GM23248 (cell line): ENCODE data around the gene CSMD2. TPM values are rescaled to one million over a fixed set of nuclear protein-coding genes. Genes with fewer than 3 reads are reported as not detected.
A peak's percentile ranks its signal among the peaks of the same experiment; 100 is the strongest.

Experiments
- DNase-seq: peaks from one replicate; pipeline ENCODE4 v3.0.0-alpha.2; 2015
- H2AFZ ChIP-seq: fragments of 200-600 bp; sonication (generic); 2 replicates; pipeline ENCODE4 v1.6.1; 2016; ENCODE audit warnings: antibody characterized with exemption
- H3F3A ChIP-seq: fragments of 200-600 bp; sonication (generic); 2 replicates; pipeline ENCODE4 v1.6.1; 2016; ENCODE audit warnings: mild to moderate bottlenecking, antibody characterized with exemption, mixed run types; ENCODE audit not compliant: insufficient read depth
- H3K27ac ChIP-seq: fragments of 200-600 bp; sonication (generic); 2 replicates; pipeline ENCODE4 v1.5.1; 2016; ENCODE audit warnings: mild to moderate bottlenecking
- H3K27me3 ChIP-seq: fragments of 200-600 bp; sonication (generic); replicated peaks from 2 replicates; pipeline ENCODE4 v1.6.1; 2016; ENCODE audit warnings: mild to moderate bottlenecking; ENCODE audit not compliant: insufficient read depth
- H3K36me3 ChIP-seq: fragments of 200-600 bp; sonication (generic); 2 replicates; pipeline ENCODE4 v1.6.1; 2016; ENCODE audit warnings: low read depth, mild to moderate bottlenecking
- H3K4me1 ChIP-seq: fragments of 200-600 bp; sonication (generic); 2 replicates; pipeline ENCODE4 v1.6.1; 2016; ENCODE audit warnings: mild to moderate bottlenecking; ENCODE audit not compliant: insufficient read depth
- H3K4me2 ChIP-seq: fragments of 200-600 bp; sonication (generic); one replicate; pipeline ENCODE4 v1.6.1; 2016; ENCODE audit warnings: mild to moderate bottlenecking; ENCODE audit not compliant: unreplicated experiment
- H3K4me3 ChIP-seq: fragments of 200-600 bp; sonication (generic); 2 replicates; pipeline ENCODE4 v1.5.1; 2016; ENCODE audit warnings: mild to moderate bottlenecking
- H3K79me2 ChIP-seq: fragments of 200-600 bp; sonication (generic); 2 replicates; pipeline ENCODE4 v1.6.1; 2016; ENCODE audit warnings: mild to moderate bottlenecking; ENCODE audit not compliant: insufficient read depth
- H3K9ac ChIP-seq: fragments of 200-600 bp; sonication (generic); 2 replicates; pipeline ENCODE4 v1.6.1; 2016; ENCODE audit warnings: mild to moderate bottlenecking
- H3K9me2 ChIP-seq: fragments of 200-600 bp; sonication (generic); 2 replicates; pipeline ENCODE4 v1.6.1; 2016; ENCODE audit warnings: mixed run types, mild to moderate bottlenecking, moderate library complexity; ENCODE audit not compliant: insufficient read depth
- H3K9me3 ChIP-seq: fragments of 200-600 bp; sonication (generic); one replicate; pipeline ENCODE4 v1.6.1; 2017; ENCODE audit warnings: low read depth
- H4K20me1 ChIP-seq: fragments of 200-600 bp; sonication (generic); 2 replicates; pipeline ENCODE4 v1.6.0; 2016; ENCODE audit not compliant: insufficient read depth
- EZH2 ChIP-seq: fragments of 200-600 bp; sonication (generic); IDR thresholded peaks from 2 replicates; pipeline ENCODE4 v1.6.1; 2018; ENCODE audit warnings: antibody characterized with exemption, mild to moderate bottlenecking; ENCODE audit not compliant: insufficient read depth, poor library complexity, severe bottlenecking
- EZH2phosphoT487 ChIP-seq: fragments of 200-600 bp; sonication (generic); IDR thresholded peaks from 2 replicates; pipeline ENCODE4 v1.6.1; 2018; ENCODE audit warnings: antibody characterized with exemption, moderate library complexity, mild to moderate bottlenecking, low read depth; ENCODE audit not compliant: insufficient read depth
- WGBS, 2 experiments: methylation state at CpG; one replicate each; pipeline ENCODE4 v1.1.6; 2015 to 2017; ENCODE audit warnings: low lambda C conversion rate in 2 of 2, low coverage in 1 of 2; ENCODE audit errors: missing lambda C conversion rate in 2 of 2; 5-methylcytosine and 5-hydroxymethylcytosine counted together
- in situ Hi-C: fragments of 300-500 bp; cut with MboI; formaldehyde crosslinking; loops from 2 replicates; pipeline ENCODE4 v1.15.0; 2020
- polyA plus RNA-seq: library from polyadenylated mRNA; unstranded; fragments of >200 nt; fragmentation: Nextera tagmentation; extraction: Ambion mirVana; gene quantifications from 2 replicates; pipeline ENCODE4 v1.2.1, GENCODE V29; 2016
- total RNA-seq: library from RNA; depleted of rRNA; stranded (reverse); fragments of >200 nt; shearing (Covaris generic); gene quantifications from 2 replicates; pipeline ENCODE4 v1.2.3, GENCODE V29; 2014

The CSMD2 gene
- total and polyA plus RNA-seq, 2 experiments from 2014 or later = 4.5 to 7.1 TPM

GRCh38 chr1:33636209-33636608, 528.8 kb downstream of the CSMD2 start:
- no peaks in the 10 kb centered on the region for H3K27me3 ChIP-seq
- no peaks in the 10 kb centered on the region for H3K79me2 ChIP-seq
- H3K9me3 ChIP-seq = no peaks in the 10 kb centered on the region
- no peak overlapping the region for H3K9ac ChIP-seq
- peaks cover 26% of the 10 kb centered on the region for H3K4me1 ChIP-seq
- H2AFZ ChIP-seq = no peak overlapping the region
- H3K4me3 ChIP-seq = no peak overlapping the region
- peaks cover 25% of the 10 kb centered on the region for H3F3A ChIP-seq
- no peak for DNase-seq
- no peaks in the 10 kb centered on the region for H3K36me3 ChIP-seq
- no peak overlapping the region for H3K27ac ChIP-seq
- no peaks in the 10 kb centered on the region for H3K9me2 ChIP-seq
- no peak overlapping the region for H3K4me2 ChIP-seq
- no peaks in the 10 kb centered on the region for H4K20me1 ChIP-seq
- TF ChIP-seq EZH2 (no peak), EZH2phosphoT487 (no peak)
- WGBS, 2 experiments = 86 to 90% methylated on average over 14 of the region's 14 CpGs
- in situ Hi-C loops = no loop called here

DNA sequence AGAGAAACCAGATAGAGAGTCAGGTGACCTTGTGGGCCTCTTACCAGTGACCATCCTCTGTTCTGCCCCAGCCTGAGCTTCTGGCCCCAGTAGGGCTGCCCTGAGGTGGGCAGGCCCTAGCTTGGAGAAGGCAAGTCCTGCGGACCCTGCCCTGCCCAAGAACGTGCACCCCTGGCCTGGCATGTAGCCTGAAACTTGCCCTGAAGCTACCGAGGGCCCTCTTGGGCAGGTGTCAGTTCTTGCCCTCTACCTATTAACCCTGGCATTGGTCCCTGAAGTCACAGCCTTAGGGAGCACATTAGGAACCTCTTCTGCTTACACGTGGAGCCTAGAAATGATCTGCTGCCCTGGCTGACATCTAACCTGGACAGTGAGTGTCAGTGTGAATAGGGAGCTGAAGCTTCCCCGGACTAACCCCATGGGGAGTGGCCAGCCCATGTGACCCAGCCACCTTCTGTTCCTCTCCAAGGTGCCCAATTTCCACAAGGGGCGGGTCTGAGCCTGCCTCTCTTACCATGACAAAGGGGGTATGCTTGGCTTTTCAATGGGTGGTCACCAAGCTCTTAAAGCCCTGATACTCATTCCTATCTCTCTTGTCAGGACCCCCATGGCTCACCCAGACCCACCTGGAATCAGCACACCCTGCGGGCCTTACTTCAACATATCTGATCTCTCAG, 529.6 kb downstream of the CSMD2 start:
- WGBS, 2 experiments = 81 to 82% methylated on average over 7 of the region's 7 CpGs

DNA sequence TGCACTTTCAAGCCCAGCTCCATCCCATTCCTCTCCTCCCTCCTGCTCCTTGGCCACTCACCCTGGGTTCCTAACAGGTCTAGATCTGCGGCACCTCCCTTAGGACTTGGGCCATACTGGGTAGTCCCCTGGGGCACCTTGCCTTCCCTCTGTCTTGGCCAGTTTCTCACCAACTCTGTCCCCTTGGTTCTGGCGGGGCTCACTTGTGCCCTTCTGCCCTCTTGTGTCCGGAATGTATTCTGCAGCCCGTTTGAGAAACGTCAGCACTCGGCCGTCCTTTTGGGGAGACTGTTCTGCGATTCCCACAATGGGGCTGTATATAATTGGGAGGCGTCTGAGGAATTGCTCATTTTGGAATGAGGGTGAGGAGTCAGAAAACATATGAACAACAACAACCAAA, 530.2 kb downstream of the CSMD2 start:
- H2AFZ ChIP-seq = no peak overlapping the region
- H3K4me3 ChIP-seq = no peak overlapping the region
- no peaks in the 10 kb centered on the region for H3K9me2 ChIP-seq
- no peaks in the 10 kb centered on the region for H3K27me3 ChIP-seq
- H3K9me3 ChIP-seq = no peaks in the 10 kb centered on the region
- H3K27ac ChIP-seq = no peak overlapping the region
- no peaks in the 10 kb centered on the region for H3K36me3 ChIP-seq
- H3K79me2 ChIP-seq = no peaks in the 10 kb centered on the region
- H3K4me2 ChIP-seq = no peak overlapping the region
- H3K9ac ChIP-seq = no peak overlapping the region
- H3K4me1 ChIP-seq = peaks cover 18% of the 10 kb centered on the region
- peak; percentile 53 for DNase-seq
- no peaks in the 10 kb centered on the region for H4K20me1 ChIP-seq
- TF ChIP-seq EZH2 (no peak), EZH2phosphoT487 (no peak)
- in situ Hi-C loops = no loop called here
- peaks cover 11% of the 10 kb centered on the region for H3F3A ChIP-seq
- 70 to 71% methylated on average over 9 of the region's 9 CpGs for WGBS, 2 experiments

More for the DNA sequence above, 529.6 kb downstream of the CSMD2 start:
- Histone ChIP-seq H3K9me2 (no peaks in the 10 kb centered on the region), H3F3A (peaks cover 18% of the 10 kb centered on the region), H2AFZ (no peak overlapping the region), H3K4me1 (peaks cover 21% of the 10 kb centered on the region), H3K27me3 (no peaks in the 10 kb centered on the region), H4K20me1 (no peaks in the 10 kb centered on the region), H3K27ac (no peak overlapping the region), H3K4me3 (no peak overlapping the region), H3K4me2 (no peak overlapping the region), H3K79me2 (no peaks in the 10 kb centered on the region), H3K36me3 (no peaks in the 10 kb centered on the region), H3K9ac (no peak overlapping the region), H3K9me3 (no peaks in the 10 kb centered on the region)
- TF ChIP-seq EZH2 (no peak), EZH2phosphoT487 (no peak)
- DNase-seq = no peak
- in situ Hi-C loops = no loop called here

- 97 to 98% methylated on average over 5 of the region's 5 CpGs for WGBS, 2 experiments
- peaks cover 18% of the 10 kb centered on the region for H3K4me1 ChIP-seq
- no peak for TF ChIP-seq EZH2phosphoT487
- no peak for TF ChIP-seq EZH2
- H3K9me3 ChIP-seq = no peaks in the 10 kb centered on the region
- no peaks in the 10 kb centered on the region for H4K20me1 ChIP-seq
- H3K9ac ChIP-seq = no peak overlapping the region
- H3K27me3 ChIP-seq = no peaks in the 10 kb centered on the region
- H3K36me3 ChIP-seq = no peaks in the 10 kb centered on the region
- no peak overlapping the region for H3K4me3 ChIP-seq
- H3K4me2 ChIP-seq = no peak overlapping the region
- H3K27ac ChIP-seq = no peak overlapping the region
- H3K9me2 ChIP-seq = no peaks in the 10 kb centered on the region
- no peaks in the 10 kb centered on the region for H3K79me2 ChIP-seq
- peaks cover 8% of the 10 kb centered on the region; the same call in 1 of the 2 replicates for H3F3A ChIP-seq
- no peak for DNase-seq
- in situ Hi-C loops = no loop called here
- H2AFZ ChIP-seq = no peak overlapping the region
Measured at GRCh38 chr1:33634143-33634542, 530.9 kb downstream of the CSMD2 start.
